ENCODE results near the gene CORO1C.

Gene CORO1C

GRCh38 chr12:108713471-108713870 lies 17.8 kb downstream of the CORO1C start:
- no peak overlapping the region for H3K4me3 ChIP-seq (ENCODE audit: low read depth, low read length)
- no peaks in the 10 kb centered on the region for H3K9me3 ChIP-seq (ENCODE audit: control insufficient read depth, low read length)
- no peak overlapping the region for H3K9ac ChIP-seq
- H3K27ac ChIP-seq: peak overlapping the region; percentile 43
- no peaks in the 10 kb centered on the region for H3K27me3 ChIP-seq (ENCODE audit: control insufficient read depth, insufficient read depth, low read length)
- no peak overlapping the region for H3K4me2 ChIP-seq (ENCODE audit: low read length)
- no peaks in the 10 kb centered on the region for H3K36me3 ChIP-seq (ENCODE audit: control insufficient read depth, insufficient read depth, low read length)
- TF ChIP-seq CTCF (IDR thresholded peaks at IDR 0.05): no peak
- H3K79me2 ChIP-seq: peaks cover 68% of the 10 kb centered on the region
- H2AFZ ChIP-seq: no peak overlapping the region
- H3K4me1 ChIP-seq: peaks cover 12% of the 10 kb centered on the region

- Histone ChIP-seq H3K79me2 (peaks cover 66% of the 10 kb centered on the region), H2AFZ (no peak overlapping the region), H3K4me3 (ENCODE audit: low read depth, low read length) (no peak overlapping the region), H3K4me1 (peaks cover 12% of the 10 kb centered on the region), H3K36me3 (ENCODE audit: control insufficient read depth, insufficient read depth, low read length) (no peaks in the 10 kb centered on the region), H3K9me3 (ENCODE audit: control insufficient read depth, low read length) (no peaks in the 10 kb centered on the region), H3K27me3 (ENCODE audit: control insufficient read depth, insufficient read depth, low read length) (no peaks in the 10 kb centered on the region), H3K9ac (no peak overlapping the region), H3K27ac (no peak overlapping the region), H3K4me2 (ENCODE audit: low read length) (no peak overlapping the region)
- no peak for TF ChIP-seq CTCF (IDR thresholded peaks at IDR 0.05)
These were observed 18.5 kb downstream of the CORO1C start for GRCh38 chr12:108712925-108713203.

DNA sequence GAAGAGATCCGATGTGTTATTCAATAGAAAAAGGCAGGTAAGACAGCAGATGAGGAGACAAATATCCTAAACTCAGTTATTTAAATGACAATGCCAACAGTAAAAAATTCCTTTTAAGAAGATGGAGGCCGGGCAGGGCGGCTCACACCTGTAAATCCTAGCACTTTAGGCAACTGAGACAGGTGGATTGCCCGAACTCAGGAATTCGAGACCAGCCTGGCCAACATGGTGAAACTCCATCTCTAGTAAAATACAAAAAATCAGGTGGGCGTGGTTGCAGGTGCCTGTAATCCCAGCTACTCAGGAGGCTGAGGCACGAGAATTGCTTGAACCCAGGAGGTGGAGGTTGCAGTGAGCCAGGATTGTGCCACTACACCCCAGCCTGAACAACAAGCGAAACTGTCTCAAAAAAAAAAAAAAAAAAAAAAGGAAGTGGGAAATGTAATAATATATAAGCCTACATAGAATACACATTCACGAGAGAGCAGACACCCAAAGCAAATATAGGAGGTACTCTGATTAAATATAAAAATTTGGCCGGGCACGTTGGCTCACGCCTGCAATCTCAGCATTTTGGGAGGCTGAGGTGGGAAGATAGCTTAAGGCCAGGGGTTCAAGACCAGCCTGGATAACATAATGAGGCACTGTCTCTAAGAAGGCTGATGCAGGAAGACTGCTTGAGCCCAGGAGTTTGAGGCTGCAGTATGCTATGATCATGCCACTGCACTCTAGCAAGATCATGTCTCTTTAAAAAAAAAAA lies 19.0 kb downstream of the CORO1C start:
- Histone ChIP-seq H3K4me2 (ENCODE audit: low read length) (no peak overlapping the region), H2AFZ (no peak overlapping the region), H3K9me3 (ENCODE audit: control insufficient read depth, low read length) (no peaks in the 10 kb centered on the region), H3K27ac (no peak overlapping the region), H3K36me3 (ENCODE audit: control insufficient read depth, insufficient read depth, low read length) (no peaks in the 10 kb centered on the region), H3K27me3 (ENCODE audit: control insufficient read depth, insufficient read depth, low read length) (no peaks in the 10 kb centered on the region), H3K4me1 (peaks cover 12% of the 10 kb centered on the region), H3K4me3 (ENCODE audit: low read depth, low read length) (no peak overlapping the region), H3K9ac (no peak overlapping the region), H3K79me2 (peaks cover 62% of the 10 kb centered on the region)
- no peak for TF ChIP-seq CTCF (IDR thresholded peaks at IDR 0.05)

DNA sequence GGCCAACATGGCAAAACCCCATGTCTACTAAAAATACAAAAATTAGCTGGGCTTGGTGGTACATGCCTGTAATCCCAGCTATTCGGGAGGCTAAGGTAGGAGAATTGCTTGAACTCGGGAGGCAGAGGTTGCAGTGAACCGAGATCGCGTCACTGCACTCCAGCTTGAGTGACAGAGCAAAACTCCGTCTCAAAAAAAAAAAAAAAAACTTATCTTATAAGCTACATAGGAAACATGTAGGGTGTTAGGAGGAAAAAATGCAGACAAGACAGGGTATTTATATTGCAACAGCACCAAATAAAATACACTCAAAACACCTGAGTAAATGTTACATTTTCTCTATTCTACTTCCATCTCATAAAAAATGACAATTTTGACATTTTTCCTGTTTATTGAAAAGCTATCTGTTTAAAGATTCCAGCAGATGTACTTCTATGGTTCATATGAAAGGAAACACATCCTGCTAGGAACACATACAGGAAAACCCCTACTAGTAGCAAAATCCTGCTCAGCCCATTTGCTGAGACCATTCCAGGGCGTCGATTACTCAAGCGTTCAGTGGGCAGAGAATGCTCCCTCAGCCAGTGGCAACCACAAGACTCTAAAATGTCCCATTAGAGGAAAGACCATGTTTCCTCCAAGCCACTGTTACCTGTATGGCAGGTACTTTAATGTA lies 19.7 kb downstream of the CORO1C start:
- H3K4me1 ChIP-seq: peaks cover 12% of the 10 kb centered on the region
- H3K9ac ChIP-seq: no peak overlapping the region

More for the DNA sequence above, 19.7 kb downstream of the CORO1C start:
- H3K27me3 ChIP-seq (ENCODE audit: control insufficient read depth, insufficient read depth, low read length): no peaks in the 10 kb centered on the region
- H3K79me2 ChIP-seq: peaks cover 60% of the 10 kb centered on the region
- TF ChIP-seq CTCF (IDR thresholded peaks at IDR 0.05): no peak
- H3K9me3 ChIP-seq (ENCODE audit: control insufficient read depth, low read length): no peaks in the 10 kb centered on the region
- H3K4me3 ChIP-seq (ENCODE audit: low read depth, low read length): no peak overlapping the region
- no peaks in the 10 kb centered on the region for H3K36me3 ChIP-seq (ENCODE audit: control insufficient read depth, insufficient read depth, low read length)
- no peak overlapping the region for H2AFZ ChIP-seq
- no peak overlapping the region for H3K4me2 ChIP-seq (ENCODE audit: low read length)
- H3K27ac ChIP-seq: no peak overlapping the region

All from parathyroid adenoma (tissue), 2 donors.